Umbilical cord (tissue), 2 donors: Measurements from ENCODE around the gene COQ8B. TPM values are rescaled to one million over a fixed set of nuclear protein-coding genes. Genes with fewer than 3 reads are reported as not detected.

Experiments
- DNase-seq: peaks from one replicate; pipeline ENCODE4 v3.0.0-alpha.2; 2015; ENCODE audit warnings: low spot score
- total RNA-seq: library from RNA; depleted of rRNA; stranded (reverse); fragments of >200 nt; gene quantifications from one replicate; pipeline ENCODE4 v1.2.3, GENCODE V29; 2014; ENCODE audit warnings: low replicate concordance; ENCODE audit not compliant: insufficient read depth

The COQ8B gene
- total RNA-seq, 1 donor from 2014 or later = 15.9 TPM

DNA sequence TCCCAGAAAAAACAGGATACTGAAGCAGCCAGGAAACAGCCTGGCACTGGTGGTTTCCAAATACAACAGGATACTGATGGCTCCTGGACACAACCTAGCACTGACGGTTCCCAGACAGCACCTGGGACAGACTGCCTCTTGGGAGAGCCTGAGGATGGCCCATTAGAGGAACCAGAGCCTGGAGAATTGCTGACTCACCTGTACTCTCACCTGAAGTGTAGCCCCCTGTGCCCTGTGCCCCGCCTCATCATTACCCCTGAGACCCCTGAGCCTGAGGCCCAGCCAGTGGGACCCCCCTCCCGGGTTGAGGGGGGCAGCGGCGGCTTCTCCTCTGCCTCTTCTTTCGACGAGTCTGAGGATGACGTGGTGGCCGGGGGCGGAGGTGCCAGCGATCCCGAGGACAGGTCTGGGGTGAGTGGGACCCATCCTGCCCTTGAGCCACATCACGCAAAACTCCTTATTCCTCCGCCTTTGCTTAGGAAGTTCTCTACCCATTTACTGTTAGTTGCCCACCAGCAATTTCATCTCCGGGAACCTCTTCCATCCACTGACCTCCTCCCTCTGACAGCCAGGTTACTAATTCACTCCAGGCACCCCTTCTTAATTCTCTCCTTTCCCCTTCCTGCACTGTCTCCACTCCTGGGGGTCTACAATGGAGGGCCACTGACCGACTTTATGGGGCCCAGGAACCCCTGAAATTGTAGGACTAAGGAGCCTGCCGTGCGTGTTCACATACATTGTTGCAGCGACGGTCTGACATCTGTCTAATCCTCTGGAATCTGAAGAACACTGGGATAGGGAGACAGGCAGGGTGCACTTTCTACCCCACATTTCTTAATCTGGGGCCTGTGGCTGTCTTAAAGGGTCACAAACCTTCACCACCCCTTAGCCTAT, 1.4 kb upstream of the COQ8B start:
- DNase-seq = peak; percentile 19

DNA sequence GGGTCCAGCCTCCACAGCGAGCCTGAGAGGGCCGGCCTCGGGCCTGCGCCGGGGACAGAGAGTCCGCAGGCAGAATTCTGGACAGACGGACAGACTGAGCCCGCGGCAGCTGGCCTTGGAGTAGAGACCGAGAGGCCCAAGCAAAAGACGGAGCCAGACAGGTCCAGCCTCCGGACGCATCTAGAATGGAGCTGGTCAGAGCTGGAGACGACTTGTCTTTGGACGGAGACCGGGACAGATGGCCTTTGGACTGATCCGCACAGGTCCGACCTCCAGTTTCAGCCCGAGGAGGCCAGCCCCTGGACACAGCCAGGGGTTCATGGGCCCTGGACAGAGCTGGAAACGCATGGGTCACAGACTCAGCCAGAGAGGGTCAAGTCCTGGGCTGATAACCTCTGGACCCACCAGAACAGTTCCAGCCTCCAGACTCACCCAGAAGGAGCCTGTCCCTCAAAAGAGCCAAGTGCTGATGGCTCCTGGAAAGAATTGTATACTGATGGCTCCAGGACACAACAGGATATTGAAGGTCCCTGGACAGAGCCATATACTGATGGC, 716 bp upstream of the COQ8B start:
- no peak for DNase-seq

DNA sequence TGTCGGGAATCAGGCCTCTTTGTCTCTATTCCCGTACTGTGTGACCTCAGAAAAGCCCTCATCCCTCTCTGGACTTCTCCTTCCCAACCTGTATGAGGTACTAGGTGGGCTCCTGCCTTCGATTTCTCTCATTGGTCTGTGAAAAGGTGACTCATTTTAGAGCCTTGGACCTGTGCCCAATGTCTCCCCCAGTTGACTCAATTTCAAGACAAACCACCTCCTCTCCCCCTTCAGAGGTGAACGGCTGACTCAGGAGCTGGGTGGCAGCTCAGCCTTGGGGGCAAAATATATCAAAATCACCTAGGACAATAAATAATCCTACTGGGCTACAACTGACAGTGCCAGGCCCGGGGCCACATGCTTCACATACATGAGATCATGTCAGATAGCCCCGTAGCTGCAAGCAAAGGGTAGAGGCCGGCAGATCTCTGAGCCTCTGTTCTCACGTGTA, 630 bp downstream of the COQ8B start:
- peak; percentile 90 for DNase-seq

DNA sequence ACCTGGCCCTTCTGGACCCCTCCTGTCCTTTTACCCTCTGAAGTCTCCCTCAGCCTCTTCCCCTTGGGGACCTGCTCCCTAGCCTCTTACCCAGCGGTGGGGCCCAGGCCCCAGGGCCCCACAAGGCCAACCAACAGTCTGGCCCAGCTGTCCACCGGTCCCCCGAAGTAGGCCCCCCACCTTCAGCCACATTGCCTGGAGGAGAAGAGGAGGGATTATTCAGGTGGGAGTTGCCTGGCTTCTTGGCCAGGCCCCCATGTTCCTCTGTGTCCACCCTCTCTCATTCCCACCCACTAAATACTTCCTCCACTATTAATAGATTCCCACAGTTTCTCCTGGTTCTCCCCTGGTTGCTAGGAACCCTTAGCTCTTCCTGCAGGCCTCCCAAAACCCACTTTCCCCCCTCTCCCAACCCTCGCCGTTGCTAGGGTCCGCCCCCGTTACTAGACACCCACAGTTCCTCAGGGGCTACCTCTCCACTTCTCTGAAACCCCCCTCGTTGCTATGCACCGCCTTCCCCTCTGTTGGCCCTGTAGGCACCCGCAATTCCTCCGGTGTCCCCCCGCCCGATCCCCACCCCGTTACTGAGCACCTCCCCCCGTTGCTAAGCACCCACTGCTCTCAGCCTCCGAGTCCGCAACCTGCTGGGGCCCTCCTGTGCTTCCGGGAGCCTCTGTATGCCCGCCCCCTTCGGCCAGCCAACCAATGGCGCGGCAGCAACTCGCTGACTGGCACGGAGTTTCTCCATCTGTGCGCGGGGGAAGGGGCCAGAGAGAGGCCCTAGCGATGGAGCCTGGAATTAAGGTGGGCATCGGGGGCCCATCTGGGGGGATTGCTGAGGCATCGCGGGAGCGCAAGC, 2.0 kb downstream of the COQ8B start:
- peak; percentile 99 for DNase-seq

DNA sequence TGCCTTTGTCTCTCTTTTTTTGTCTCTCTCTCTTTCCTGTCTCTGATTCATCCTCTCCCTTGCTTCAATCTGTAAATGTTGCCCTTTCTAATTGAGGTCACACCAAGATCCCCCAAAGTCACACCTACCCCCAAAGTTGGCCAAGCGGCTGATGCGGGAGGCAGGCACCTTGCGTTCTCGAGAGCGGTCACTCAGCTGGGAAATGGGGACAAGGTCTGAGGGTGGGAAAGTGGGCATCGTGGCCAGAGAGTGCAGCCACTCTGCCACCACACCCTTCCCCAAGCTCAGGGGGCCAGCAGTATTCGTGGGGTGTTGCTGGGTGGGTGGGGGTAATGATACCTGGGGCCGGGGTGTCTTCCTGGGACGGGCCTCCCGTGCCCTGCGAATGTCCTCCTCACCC, 2.7 kb downstream of the COQ8B start:
- DNase-seq = no peak

DNA sequence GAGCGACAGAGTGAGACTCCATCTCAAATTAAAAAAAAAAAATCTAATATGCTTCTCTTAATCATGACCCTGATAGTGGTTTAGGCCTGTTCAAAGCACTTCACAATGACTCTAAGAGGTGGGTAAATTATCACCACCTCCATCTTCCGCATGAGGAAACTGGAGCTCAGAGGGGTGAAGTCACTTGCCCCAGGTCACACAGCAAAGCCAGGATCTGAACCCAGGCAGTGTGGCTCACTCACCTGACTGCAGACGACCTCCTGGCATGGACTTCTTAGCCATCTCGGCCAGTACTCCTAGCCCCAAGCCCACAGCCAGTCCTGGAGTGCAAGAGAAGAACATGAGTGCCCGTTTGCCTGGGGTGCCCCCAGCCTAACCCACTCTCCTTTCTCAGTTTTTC, 6.9 kb downstream of the COQ8B start:
- no peak for DNase-seq

DNA sequence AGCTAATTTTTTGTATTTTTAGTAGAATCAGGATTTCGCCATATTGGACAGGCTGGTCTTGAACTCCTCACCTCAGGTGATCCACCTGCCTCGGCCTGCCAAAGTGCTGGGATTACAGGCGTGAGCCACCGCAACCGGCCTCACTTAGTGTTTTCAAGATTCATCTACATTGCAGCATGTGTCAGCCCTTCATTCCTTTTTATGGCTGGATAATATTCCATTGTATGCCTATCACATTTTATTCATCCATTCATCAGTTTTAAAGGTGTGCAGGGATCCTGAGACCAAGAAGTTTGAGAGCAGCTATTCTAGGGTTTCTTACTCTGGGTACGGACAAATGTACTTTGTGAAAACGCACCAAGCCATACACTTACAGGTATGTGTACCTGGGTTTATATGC, 9.1 kb downstream of the COQ8B start:
- no peak for DNase-seq

DNA sequence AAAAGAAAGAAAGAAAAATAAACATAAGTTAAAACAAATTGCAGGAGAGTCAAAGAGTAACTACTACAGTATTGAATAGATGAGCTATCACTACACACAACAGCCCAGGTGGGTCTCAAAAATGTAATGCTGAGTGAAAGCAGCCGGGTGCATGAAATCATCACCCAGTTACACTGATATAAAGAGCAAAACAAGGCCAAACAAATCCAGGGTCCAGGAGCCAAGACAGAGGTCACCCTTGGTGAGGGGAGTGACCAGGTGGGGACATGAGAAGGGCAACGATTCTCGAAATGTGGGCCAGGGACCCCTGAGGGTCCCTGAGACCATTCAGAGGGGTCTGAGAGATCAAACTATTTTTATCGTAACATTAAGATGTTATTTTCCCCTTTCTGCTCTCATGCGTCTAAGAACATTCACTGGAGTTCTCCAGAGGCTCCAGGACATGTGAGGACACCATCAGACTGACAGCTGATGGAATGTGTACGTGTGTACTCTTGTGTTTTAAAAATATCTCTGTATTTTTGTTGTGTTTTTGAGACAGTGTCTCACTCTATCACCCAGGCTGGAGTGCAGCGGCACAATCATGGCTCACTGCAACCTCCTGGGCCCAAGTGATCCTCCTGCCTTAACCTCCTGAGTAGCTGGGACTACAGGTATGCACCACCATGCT, 10.6 kb downstream of the COQ8B start:
- no peak for DNase-seq

DNA sequence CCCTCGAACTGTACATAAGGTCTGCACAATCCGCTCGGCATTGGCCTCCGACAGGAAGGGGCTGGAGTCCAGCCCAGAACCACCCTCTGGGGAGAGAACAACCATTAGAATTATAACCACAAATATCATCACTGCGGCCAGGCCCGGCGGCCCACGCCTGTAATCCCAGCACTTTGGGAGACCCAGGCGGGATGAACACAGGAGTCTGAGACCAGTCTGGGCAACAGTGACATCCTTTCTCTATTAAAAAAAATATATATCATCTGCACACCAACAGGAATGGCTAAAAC, 11.4 kb downstream of the COQ8B start:
- DNase-seq = no peak

DNA sequence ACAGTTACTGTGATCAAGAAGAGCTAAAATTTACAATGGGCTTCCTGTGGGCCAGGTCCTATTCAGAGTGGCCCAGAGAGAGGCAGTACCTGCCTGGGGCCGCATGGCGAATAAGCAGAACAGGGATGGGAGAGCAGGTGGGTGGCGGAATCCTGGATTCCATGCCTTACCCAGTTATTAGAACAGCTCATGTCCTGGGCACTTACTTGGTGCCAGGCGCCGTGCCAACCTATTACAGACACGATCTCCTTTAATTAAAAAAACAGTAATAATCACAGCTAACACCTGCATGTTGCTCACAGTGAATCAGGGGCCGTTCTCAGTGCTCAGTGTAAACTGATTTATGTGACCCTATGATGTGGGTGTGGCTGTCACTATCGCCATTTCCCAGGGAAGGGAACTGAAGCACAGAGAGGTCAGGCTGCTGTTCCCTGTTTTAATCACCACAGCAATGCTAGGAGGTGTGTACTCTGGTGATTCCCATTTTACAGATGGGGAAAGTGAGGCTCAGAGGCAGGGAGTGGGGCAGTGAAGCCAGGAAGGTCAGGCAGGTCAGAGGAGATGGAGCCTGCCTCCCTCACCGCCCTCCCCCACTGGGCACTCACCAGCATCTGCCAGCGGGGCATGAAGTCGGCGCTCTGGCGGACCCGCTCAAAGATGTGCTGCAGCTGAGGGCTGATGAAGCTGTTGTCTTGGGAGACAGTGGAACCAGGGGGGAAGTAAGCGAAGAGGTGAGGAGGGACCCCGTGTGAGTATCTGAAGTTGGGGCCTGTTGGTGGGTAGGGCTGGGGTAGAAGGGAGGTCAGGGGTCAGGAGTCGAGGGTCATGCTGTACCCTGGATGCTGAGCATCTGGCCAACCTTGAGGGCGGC, 12.0 kb downstream of the COQ8B start:
- no peak for DNase-seq

DNA sequence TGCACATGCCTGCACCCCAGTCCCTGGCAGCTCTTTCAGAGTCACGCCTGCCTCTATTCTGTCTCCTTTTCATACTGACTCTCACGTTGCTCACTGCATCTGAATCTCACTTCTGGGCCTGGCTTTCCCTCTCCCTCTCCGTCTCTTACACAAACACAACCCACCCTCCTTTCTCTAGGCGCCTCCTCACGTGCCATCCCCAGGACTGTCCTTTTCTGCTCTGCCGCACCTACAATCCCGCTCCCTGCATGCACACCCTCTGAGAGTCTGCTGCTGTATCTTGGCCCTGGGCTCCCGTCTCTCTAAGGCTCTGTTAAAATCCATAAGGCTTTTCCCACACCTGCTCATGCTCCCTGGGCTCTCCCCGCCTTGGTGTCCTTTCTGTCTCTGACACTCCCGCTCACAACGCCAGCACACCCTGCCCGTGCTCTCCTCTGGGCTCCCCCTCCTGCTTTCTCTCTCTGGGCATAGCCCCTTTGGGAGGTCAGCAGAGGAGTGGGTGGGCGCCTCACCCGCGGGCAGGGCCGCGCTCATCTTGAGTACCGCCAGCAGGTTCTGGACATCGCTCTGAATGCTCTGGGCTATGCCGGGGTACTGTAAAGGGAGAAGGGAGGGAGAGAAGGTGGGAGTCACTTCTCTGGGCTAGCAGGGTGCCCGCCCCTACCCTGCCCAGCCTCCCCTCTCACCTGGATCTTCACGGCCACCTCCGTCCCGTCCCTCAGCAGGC, 13.5 kb downstream of the COQ8B start:
- DNase-seq = no peak

DNA sequence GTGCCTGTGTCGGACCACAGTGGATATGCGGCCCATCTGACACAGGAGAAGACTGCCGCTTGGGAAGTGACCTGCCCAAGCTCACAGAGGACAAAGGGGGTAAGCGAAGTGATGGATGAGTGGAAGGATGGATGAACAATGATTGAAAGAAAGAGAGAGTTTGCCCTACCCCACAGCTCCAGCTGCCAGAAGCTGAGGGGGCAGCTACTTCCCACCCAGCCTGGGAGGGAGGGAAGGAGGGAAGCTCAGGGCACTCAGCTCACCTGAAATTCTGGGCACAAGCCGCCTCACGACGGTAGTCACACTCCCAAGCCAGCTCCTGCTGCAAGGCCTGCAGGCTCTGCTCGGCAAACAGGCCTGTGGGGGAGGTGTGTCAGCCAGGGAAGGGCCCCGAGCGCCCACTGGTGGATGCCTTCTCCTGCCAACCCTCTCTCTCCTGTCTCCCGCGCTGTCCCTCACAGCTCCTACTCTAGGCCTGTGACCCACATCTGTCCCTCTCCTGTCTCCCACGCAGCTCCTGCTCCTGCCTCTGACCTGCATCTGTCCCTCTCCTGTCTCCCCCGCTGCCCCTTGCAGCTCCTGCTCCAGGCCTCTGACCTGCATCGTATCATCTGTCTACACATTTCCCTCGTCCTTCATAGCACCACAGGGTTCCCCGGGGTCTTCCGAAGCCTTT, 14.2 kb downstream of the COQ8B start:
- DNase-seq = no peak

DNA sequence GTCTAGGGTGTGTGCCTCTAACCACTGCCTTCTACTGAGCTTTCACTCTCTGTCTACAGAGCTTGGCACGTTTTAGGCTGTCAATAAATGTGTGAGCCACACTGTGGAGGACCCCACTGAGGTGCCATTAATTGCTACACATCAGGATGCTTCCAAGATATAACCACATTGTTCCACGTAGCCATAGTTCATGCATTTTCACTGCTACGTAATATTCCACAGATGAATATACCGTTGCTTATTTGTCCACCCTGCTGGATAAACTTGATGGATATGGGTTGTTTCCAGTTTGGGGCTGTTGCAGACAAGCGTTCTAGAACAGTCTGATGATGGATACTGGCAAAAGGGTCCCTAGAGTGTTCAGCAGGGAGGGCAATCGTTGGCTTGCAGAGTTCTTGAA, 14.9 kb downstream of the COQ8B start:
- DNase-seq = no peak

DNA sequence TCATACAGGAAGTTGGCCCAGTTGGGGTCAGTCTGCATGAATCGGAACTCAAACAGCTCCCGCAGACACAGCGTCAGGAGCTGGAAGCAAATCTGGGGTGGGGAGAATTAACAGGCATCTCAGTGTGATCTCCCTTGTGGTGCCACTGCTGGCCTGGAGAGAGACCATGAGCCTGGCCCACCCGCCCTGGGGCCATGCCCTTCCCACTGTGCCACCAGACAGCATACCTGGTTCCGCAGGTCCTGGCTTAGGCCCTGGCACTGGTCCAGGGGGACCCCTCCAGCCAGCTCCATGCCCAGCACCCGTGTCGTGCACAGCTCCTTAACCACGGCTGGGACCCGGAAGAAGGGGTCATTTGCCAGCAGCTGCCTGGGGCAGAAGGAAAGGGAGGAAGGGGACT, 16.6 kb downstream of the COQ8B start:
- DNase-seq = no peak

DNA sequence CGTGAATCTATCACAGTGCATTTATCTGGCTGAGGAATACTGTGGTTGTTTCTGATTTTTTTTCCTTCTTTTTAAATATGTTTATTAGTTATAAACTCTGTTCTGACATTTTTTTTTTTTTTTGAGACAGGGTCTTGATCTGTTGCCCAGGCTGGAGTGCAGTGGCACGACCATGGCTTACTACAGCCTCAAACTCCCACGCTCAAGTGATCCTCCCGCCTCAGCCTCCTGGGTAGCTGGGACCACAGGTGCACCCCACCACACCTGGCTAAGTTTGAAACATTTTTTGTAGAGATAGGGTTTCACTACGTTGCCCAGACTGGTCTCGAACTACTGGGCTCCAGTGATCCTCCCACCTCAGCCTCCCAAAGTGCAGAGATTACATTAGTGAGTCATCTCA, 19.7 kb downstream of the COQ8B start:
- DNase-seq = no peak

DNA sequence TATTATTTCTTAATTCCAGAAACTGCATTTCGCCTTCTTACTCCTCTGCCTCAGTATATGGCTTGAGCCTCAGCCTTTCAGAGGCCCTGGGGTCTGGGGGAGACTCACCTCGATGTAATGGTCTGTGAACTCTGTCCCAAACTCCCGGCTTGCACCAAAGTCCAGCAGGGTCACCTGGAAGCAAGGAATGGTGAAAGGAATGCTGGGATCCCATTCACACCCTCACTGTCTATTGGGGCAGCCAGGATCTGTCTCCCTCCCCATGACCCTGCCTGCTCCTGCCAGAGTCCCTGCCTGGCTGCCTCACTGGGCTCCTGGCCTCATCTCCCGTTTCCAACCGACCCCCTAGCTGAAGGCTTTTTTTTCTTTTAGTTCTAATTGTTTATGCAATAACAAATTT, 20.8 kb downstream of the COQ8B start:
- no peak for DNase-seq

DNA sequence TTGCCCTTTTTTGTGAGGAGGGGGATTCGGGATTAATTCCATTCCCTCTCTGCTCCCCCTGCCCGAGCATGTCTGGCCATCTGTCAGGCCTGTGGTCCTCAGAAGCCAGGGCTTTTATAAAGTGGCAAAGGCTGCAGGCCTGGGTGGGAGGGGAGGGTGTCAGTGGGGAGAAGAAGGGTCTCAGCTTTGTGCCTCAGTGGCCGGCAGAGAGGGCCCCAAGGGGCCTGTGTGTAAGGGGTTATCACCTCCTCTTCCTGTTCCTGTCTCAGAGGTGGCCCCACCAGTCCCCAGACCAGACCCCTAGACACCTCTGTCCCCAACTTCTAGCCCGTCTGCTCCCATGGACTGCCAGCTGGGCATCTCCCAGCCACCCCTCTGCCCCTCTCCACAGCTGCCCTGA, 22.8 kb downstream of the COQ8B start:
- DNase-seq = no peak

DNA sequence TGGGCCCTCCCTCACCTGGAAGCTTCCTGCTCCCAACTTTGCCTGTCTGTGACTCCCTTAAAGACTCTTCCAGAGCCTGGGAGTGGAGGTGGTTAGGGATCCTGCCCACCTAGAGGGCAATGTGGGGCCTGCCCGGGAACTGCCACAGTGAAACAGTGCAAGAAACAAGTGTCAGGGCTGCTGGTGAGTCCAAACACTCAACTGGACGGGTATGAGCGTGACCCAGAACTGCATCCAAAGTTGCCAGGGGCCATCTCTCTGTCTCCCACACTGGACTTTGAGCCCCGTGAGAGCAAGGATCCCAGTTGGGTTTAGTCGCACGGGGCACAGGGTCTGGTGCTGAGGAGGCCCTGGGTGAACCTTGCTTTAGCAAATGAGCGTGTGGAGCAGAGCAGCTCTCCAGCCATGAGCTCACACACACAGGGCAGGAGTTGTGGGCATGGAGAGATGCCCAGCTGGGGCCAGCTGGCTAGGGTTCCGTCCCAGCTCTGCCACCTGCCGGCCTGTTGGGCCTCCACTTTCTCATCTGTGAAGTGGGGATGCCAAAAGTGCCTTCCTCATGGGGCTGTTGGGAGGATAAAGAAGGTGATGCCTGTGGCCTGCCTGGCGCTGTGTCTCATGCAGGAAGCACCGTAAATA, 23.4 kb downstream of the COQ8B start:
- no peak for DNase-seq

DNA sequence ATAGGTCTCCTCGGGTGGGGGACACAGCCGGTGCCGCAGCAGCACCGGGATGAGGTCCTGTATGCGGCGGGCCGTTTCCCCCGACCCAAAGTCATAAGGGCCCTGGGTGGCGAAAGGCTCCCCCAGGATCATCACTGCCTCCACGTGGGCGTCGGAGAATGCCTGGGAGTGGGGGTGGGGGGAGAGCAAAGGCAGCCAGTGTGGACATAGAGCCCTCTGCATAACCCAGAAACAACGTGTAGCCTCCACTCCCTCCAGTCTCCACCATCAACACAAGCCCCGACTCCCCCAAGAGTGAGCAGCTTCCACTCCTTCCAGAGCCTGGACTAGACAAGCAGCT, 24.5 kb downstream of the COQ8B start:
- no peak for DNase-seq
